Cortex of kidney (tissue), 1 donor: ENCODE data around the gene NBL1.

Experiments used
- DNase-seq: peaks from one replicate; lab custom pipeline; 2025; lab: John Stamatoyannopoulos, UW

NBL1 gene, protein sequence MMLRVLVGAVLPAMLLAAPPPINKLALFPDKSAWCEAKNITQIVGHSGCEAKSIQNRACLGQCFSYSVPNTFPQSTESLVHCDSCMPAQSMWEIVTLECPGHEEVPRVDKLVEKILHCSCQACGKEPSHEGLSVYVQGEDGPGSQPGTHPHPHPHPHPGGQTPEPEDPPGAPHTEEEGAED

DNA sequence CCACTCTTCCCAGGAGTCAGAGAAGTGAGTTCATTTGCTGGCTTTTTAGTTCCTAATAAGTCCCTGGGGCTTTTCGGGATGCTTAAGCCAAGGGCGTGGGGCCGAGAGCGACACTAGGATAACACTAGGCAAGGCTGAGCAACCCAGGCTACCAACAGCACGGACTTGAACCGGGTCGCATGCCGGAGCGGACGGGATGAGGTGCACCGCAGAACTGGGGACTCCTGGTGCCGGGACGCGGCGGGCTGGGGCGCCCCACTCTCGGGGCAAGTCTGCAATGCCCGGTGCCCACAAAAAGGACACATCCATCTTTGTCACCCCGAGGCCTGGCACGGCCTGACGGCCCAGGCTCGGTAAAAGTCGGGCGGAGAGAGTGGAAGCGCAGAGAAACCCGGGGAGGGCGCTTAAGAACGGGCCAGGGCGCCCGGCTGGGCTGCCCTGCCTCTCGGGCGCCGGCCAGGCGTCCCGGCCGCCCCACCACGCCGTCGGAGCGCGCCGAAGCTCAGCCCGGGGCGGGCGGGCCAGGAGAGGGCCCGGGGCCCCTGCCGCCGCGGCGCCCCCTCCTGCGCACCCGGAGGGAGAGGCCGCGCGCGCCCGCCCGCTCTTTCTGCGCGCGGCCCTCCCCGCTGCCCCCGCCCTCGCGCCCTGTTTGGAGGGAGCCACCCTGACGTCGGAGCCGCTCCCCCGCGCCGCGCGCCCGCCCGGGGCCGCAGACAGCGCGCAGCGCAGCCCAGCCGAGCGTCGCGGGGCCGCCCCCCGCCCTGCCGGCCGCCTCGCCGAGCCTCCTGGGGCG, at the start of gene NBL1:
TSS of gene NBL1 (plus strand) at position 710 of the 793 bp plus-strand sequence. CDS start 10,720 bp downstream, outside the sequence.
- no peak for DNase-seq

DNA sequence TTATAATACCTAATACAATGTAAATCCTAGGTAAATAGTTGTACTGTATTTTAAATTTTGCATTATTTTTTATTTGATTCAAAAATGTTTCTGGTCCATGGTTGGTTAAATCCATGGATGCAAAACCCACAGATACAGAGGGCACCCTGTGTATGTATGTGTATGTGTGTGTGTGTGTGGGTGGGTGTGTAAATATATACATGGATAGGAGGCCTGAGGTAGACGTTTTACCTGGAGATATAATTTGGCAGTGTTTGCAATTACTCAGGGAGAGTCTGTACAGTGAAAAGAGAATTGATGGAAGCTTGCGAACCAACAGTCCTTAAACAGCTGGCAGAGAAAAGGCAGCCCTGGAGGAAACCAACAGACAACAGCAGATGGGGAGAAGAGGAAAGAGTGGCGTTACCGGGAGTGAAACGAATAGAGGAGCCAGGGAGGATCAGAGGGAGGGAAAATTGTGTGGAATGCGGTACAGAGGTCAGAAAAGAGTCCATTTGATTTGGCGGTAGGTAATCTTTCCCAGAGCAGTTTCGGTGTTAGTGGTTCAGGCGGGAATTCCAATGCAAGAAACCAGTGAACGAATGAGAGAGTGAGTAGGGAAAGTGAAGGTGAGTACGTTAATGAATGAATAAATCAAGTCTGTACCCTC, 47.9 kb upstream of the NBL1 start:
- no peak for DNase-seq

DNA sequence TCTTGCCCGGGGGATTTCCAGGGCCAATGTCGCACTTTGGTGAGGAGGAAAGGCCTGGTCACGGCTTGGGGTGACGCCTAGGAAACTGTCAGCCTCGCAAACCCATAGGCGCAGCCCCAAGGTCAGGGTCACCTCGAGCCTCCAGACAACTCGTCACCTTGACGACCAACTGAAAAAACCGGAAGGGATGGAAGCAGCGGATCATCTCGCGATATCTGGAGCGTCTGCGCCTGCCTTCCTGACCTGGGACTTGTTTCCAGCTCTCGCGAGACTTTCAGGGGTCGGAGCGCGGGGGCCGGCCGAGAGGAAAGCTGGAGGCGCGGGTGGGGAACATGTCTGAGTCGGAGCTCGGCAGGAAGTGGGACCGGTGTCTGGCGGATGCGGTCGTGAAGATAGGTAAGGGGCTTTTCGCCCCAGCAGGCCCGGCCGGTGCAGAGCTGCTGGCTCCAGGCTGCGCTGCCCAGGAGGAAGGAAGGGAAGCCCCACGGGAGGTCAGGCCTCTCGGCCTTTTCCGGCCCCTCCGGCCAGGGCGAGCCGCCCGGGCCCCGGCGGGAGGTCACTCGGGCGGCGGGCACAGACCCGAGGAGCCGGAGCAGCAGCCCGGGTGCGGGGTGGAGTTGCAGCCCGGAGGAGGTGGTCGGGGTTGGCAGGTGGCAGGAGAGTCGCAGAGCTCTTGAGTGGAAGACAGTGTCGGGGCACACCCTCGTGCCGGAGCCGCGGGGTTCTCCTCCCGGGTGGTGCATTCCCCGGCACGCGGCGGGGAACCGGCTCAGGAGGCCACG, 47.2 kb upstream of the NBL1 start:
- peak; percentile 39 for DNase-seq

DNA sequence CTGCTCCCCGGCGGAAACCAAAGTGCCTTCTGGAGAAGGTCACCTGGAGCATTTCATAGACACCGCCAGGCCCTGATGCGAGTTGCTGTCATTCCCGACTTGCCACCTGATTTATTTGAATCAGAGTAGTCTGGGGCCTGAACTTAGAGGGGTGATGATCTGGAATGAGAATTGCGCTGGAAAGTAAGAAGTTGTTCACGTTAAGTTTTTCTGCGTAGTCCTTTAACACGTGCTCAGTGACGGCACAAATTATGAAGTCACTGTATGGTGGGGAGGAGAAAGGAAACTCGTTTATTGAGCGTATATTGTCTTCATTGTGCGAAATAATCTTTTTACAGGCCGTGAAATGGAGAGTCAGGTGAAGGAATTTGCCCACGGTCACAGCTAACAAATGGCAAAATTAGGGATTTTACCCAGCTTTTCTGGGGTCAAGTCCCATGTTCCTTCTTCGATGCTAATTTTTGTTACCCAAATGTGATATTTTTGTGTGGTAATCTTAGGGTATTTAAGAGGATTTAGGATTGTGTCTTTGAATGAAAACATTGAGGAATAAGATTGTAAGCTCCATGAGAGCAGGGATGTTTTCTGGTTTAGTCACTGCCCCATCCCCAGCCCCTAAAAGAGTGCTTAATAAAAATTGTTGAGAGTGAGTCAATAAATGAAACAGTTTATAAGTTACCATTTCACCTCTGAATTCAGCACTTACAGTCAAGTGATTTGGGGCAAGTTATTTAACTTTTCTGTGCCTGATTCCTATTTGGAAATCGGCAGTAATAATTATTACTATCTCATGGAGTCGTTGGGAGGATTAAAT, 46.4 kb upstream of the NBL1 start:
- no peak for DNase-seq

DNA sequence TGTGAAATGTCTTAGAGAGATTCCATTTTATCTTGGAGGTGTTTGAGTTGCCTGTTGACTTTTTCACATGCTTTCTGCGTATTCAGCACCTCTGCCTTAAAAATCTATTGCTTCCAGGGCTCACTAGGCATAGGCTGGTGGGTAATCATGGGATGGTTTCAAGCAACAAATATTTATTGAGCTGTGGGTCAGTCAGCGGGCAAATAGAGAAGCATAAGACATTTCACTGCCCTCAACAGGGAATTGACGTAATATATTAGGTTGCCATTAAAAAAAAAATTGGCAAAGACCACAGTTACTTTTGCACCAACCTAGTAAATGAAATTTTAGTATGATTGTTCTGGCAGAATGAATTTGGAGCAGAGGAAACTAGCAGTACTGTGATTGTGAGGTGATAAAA, 44.3 kb upstream of the NBL1 start:
- DNase-seq: no peak

DNA sequence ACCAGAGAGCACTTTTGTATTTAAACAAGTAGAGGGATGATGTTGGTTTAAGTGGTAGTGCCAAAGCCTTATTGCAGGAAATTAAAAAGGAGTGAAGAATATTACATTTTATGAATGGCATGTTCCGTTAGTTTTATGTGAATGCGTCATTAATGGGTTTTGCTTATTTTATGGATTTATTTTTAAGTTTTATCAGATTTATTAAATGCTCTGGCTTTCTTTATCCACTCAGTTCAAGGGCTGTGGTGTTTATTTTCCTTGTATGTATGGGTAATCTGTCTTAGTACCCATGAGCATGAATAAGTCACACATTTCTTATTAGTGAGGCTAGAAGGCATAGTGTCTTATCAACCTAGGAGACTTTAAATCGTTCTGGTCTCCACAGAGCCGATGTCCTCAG, 41.6 kb upstream of the NBL1 start:
- DNase-seq: no peak

DNA sequence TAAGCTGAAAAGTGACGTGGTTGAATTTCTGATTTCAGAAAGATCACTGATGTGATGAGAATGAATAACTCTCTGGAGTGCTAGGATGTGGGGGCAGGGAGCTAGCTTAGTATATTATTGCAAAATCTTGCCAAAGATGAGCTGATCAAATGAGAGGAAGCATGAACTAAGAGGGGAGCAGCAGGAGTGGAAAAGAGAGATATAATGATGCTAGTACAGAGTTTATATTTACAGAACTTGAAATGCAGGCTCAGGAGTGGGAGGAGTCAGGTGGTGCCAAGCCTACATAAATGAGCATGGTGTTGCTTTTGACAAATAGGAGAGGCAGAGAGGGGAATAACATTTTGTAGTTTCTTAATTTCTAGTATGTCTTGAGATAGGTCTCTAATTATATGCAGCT, 38.1 kb upstream of the NBL1 start:
- no peak for DNase-seq

DNA sequence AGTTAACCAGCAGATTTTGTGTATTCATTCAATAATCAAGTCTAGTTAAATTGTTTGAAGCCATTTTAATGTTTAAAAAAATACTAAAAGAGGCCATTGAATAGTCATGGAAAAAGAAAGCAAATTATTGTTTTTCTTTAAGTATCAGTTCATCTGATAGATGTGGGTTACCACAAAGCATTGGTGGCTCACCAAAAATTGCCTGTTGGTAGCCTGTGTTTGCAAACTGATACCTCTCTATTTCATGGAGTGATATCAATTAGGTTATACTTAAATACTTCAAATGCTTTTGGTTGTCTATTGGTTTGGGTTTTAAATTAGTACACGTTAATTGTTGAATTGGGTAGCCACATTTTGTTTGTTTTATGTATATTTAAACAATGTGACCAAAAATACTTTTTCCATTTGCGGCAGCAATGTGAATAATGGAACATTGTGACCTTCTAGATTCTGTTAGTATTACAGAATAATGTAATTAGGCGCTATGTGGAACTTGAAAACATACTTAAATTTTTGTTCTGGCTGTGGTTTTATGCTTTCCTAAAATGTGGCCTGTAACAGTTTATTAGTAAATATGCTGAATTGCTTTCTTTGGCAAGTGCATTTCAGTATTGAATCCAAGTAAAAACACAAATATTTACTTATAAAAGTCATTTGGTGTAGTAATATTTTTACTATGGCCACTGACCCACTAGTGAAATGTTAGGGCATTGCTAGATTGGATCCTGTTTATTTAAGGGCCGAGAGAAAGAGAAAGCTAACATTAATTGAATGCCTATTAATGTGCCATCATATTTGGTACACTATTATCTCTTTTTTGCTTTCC, 37.1 kb upstream of the NBL1 start:
- DNase-seq: no peak

DNA sequence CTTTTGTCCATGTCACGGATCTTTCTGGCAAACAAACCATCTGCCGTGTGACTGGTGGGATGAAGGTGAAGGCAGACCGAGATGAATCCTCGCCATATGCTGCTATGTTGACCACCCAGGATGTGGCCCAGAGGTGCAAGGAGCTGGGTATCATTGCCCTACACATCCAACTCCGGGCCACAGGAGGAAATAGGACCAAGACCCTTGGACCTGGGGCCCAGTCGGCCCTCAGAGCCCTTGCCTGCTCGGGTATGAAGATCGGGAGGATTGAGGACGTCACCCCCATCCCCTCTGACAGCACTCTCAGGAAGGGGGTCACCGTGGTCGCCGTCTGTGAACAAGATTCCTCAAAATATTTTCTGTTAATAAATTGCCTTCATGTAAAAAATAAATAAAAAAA, 35.9 kb upstream of the NBL1 start:
- DNase-seq: no peak

DNA sequence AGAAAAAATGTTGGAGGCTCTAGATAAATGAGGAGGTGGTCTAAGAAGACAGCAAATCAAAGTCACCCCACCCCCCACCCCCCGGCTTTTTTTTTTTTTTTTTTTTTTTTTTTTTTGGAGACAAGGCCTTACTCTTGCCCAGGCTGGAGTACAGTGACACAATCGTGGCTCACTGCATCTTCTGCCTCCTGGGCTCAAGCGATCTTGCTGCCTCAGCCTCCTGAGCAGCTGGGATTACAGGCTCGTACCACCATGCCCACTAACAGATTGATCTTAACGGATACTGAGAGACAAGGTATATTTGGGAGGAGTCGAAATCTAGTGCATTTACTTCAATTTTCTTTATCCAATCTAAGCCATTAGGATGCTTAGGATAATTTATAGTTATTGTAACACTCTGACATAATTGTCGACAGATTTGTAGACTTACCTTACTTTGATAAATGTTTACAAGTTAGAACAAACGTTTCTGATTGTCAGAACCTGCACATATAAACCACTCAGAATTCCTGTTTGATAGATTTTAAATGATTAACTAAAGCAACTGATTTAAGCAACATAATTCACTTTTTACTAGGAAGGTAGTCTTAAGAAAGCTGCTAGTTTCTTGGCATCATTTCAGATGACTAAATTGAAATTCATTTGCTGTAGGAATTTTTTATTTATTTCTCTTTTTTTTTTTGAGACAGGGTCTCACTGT, 33.7 kb upstream of the NBL1 start:
- DNase-seq: no peak

DNA sequence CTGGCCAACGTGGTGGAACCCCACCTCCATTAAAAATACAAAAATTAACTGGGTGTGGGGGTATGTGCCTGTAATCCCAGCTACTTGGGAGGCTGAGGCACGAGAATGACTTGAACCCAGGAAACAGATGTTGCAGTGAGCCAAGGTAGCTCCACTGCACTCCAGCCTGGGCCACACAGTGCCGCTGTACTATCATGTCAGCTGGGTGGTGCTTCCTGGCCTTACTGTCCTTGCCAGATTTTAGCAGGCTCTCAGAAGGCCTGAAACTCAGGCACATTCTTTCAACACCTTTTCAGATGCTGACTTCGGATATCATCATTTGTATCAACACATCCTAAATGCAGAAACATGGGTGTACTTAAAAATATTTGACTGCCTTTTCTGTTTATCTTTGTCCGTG, 31.6 kb upstream of the NBL1 start:
- DNase-seq: no peak

DNA sequence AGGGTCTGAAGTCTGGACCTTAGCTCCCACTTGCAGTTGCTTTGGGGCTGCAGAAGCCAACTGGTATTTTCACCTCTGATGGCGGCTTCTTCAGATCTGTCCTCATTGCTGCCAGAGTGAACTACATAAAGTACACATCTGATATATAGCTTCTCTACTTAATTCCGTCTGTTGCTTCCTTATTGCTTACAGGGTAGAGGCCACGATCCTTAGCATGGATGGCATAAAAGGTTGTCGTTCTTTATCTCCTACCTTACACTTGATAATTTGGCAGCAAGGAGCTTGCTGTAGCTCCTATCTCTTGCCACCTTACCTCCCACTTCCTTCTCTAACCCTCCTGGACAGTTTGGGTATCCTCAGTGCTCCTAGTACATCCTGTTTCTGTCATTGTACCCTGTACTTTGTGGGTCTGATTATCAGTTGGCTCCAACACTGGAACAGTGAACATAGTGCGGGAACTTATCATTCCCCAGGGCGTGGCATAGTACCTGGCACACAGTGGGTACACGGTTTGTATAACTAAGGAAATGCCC, 30.9 kb upstream of the NBL1 start:
- no peak for DNase-seq

DNA sequence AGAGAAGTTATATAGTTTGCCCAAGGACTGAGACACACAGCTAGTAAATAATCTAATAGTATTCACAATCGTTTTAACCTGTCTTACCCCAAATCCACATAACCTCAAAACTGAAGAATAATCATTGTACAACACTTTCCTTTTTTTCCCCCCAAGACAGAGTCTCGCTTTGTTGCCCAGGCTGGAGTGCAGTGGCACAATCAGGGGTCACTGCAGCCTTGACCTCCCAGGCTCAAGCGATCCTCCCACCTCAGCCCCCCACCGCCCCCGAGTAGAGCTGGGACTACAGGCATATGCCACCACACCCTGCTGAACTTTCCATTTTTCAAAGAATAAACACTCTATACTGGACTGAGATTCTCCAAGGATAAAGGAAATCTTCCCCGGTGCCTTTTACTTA, 28.7 kb upstream of the NBL1 start:
- no peak for DNase-seq

DNA sequence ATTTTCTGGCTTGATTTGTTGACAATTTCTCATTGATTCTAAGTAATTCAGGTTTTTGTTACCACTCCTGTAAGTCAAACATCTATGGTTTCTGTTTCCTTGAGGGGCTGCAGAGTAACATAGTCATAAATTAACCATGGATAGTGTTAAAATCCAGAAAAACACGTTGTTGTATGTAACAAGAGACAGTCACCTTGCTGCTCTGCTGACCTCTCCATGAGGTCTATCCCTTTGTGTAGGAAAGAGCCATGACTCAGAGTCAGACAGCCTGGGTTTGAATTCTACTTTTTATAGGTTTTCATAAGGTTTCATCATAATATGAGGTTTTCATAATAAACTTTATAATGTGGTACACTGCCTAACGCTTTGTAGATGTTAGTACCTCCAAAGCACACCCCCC, 27.6 kb upstream of the NBL1 start:
- DNase-seq: no peak

DNA sequence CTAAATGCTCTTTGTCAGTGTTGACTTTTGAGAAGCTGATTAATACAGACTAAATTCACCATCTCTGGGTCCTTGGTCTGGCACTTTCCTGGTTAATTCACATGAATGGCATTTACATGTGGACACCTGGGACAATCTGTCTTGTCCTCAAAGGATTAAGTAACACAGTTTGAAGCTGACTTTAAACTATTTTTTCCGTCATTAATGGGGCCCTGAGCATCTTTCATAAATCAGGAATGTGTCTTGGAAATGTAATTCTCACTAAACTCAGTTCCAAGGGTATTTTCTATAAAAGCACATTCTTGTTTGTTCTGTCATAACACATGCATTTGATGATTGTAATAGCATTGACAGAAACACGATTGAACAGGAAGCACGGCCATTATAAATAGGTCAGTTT, 26.7 kb upstream of the NBL1 start:
- no peak for DNase-seq

DNA sequence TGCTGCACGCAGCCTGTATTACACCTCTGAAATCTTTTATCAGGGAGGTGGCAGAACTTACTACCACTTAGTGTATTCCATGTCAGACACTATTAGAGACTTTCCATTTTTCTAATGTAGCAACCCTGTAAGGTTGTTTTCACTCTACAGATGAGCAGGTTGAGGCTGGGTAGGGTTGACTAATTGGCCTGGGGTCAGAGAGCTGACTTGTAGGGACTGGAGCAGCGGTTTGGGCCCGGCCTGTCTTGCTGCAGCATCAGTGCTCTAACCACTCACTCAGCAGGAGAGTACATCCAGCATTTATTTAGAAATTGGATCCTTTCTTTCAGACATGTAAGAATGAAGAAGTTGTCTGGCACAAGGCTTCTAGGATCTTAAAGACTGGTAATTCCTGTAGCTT, 25.7 kb upstream of the NBL1 start:
- no peak for DNase-seq

DNA sequence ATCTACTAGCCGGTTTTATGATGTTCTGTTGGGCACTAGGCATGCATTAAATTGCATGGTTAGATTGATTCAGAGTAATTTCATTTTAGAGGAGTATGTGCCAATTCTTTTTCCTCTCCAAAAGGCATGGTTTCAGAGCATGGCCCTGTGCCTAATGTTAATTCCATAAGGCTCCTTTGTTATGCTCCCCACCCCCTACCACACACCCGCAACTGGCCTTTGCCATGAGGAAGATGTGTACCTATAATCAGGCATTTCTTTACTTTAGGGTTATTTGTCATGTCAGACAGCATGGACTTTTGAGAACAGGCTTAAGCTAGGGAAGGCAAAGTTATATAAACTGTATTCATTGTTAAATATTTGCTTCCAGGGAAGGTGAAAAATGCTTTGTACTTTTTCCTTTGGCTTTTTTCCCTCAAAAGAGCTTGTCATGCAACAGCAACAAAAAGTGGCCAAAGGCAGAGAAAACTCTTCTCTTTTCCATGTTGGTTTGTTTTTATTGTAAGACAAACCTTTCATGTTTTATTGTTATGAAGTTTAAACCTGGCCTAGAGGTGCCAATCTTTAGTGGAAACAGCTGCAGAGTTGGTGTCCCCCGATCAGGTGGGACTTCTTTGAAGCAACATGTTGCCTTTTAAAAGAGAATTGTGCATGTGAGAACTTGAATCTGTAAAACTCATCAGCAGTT, 24.3 kb upstream of the NBL1 start:
- DNase-seq: no peak

DNA sequence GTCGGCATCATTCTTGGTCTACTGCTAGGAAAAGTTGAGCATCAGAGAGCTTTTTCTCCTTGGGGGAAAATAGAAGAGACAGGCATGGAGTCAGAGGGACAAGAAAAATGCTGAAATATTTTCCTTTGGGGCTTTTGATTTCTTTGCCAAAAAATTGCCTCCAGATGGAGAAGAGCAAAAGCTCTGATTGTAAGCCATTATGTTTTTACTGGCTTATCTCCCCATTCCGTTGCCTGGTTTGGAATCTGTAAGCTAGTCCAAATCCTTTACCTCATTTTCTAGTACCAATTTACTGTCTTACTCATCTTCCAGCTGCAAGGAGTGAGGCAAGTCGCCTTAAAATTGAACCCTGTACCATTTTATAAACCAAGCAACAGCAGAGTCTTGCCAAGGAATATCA, 23.3 kb upstream of the NBL1 start:
- DNase-seq: no peak

DNA sequence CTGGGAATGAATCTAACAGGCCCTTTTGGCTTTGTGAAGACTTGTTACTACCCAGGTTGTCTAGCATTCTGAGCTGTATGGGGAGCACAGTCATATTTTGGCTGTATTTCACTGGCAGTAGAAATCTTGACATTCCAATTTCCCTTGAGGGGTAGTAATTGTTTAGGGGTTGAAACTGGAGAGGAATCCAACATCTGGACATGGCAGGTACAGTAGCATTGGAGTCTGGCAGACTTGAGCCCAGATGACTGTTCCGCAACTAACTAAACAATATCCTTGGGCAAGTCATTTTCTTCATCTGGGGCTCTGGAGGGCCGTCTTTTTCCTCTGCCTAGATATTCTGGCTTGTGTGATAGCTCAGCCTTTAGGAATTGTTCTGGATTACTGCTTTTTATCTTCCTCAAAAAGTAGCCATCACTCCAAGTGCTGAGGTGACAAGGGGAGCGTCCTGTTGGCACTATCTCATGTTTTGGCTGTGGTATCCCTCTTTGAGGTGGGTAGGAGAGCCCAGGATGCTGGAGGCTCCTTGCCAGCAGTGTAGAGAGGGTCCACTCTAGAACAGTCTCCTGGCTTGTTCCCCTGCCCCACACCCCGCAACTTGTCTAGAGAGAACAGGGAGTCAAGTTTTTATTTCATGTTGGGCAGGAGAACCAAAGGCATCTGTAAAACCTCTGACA, 22.7 kb upstream of the NBL1 start:
- DNase-seq: no peak
